Endothelial cell of umbilical vein (primary cell): ENCODE measurements around the gene HTR3B.

ENCODE experiments used
- CTCF ChIP-seq, 2 donors: IDR thresholded peaks; 1 replicate in 1 of 2; 2 replicates in 1 of 2; pipeline ENCODE4 v1.5.1; 2011; ENCODE audit warnings: low read length in 2 of 2, mild to moderate bottlenecking in 2 of 2, moderate library complexity in 2 of 2, control low read depth in 1 of 2, inconsistent platforms in 1 of 2, low read depth in 1 of 2; ENCODE audit not compliant: insufficient read depth in 1 of 2; ENCODE audit errors: extremely low read depth in 1 of 2
- EZH2 ChIP-seq: IDR thresholded peaks from 2 replicates; pipeline ENCODE4 v1.6.1; 2012; ENCODE audit warnings: borderline replicate concordance, low read depth, mild to moderate bottlenecking, moderate library complexity, low read length, inconsistent platforms; ENCODE audit not compliant: severe bottlenecking
- FOS ChIP-seq: IDR thresholded peaks from 2 replicates; pipeline ENCODE4 v1.6.1; 2011; ENCODE audit warnings: mild to moderate bottlenecking, low read length, moderate library complexity, borderline replicate concordance; ENCODE audit not compliant: insufficient read depth
- GATA2 ChIP-seq: IDR thresholded peaks from 2 replicates; pipeline ENCODE4 v1.7.0; 2011; ENCODE audit warnings: low read depth, mild to moderate bottlenecking, moderate library complexity, mixed read lengths, low read length; ENCODE audit not compliant: insufficient read length, insufficient read depth
- JUN ChIP-seq: IDR thresholded peaks from 2 replicates; pipeline ENCODE4 v1.6.1; 2011; ENCODE audit warnings: borderline replicate concordance, low read depth; ENCODE audit not compliant: insufficient read length, insufficient read depth
- MYC ChIP-seq: IDR thresholded peaks from one replicate; pipeline ENCODE4 v1.6.1; 2011; ENCODE audit warnings: mild to moderate bottlenecking, low read depth, low read length
- POLR2A ChIP-seq: IDR thresholded peaks from 2 replicates; pipeline ENCODE4 v1.6.1; 2012; ENCODE audit warnings: low read depth, mild to moderate bottlenecking, control low read depth, low read length
- POLR2AphosphoS5 ChIP-seq: IDR thresholded peaks from 2 replicates; pipeline ENCODE4 v1.6.1; 2012; ENCODE audit warnings: low read depth, mild to moderate bottlenecking, control low read depth, low read length, moderate library complexity; ENCODE audit not compliant: insufficient read depth

- TF ChIP-seq EZH2 (no peak), JUN (no peak), CTCF (IDR thresholded peaks at IDR 0.05; ENCODE audit: extremely low read depth in 1 of 2, insufficient read depth in 1 of 2, low read depth in 1 of 2, low read length in 2 of 2) (no peak), GATA2 (no peak), POLR2A (no peak), POLR2AphosphoS5 (no peak), MYC (no peak), FOS (no peak)
Measured at GRCh38 chr11:113979431-113979830, 74.8 kb downstream of the HTR3B start.
